ENCODE measurements around the gene RNASE11. TPM values are rescaled to one million over a fixed set of nuclear protein-coding genes. Genes with fewer than 3 reads are reported as not detected.

Gene RNASE11
- total RNA-seq, 1 experiment from 2014 or later: not detected

DNA sequence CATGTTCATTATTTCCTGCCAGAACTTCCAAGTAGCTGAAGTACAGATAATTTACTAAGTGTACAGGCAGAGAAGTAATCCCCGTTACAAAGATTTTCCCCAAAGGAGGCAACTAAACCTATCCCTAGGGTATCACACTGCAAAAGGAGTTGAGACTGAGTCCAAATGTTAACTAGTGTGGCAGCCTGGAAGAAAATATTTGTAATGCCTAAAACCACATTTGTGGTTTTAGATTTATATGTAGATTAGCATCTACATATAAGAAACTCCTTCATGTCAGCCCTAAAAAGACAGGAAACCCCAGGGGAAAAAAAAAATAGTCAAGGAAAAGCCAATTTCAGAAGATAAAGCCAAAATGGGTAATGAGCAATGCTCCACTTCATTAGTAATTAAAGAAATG, 4.8 kb upstream of the RNASE11 start:
- Histone ChIP-seq H3K4me1 (ENCODE audit: insufficient read depth, low read length, poor library complexity, severe bottlenecking) (no peaks in the 10 kb centered on the region), H3K27me3 (replicated peaks; ENCODE audit: insufficient read depth, low read depth, low read length, poor library complexity) (no peaks in the 10 kb centered on the region), H3K4me3 (ENCODE audit: low read depth, low read length, poor library complexity, severe bottlenecking) (no peak overlapping the region), H3K36me3 (ENCODE audit: insufficient read depth, low read length, poor library complexity, severe bottlenecking) (no peaks in the 10 kb centered on the region), H3K27ac (ENCODE audit: low read depth, low read length, poor library complexity, severe bottlenecking) (no peak overlapping the region), H3K9me3 (ENCODE audit: low read depth, low read length, poor library complexity, severe bottlenecking) (no peaks in the 10 kb centered on the region)
- POLR2A ChIA-PET (ENCODE audit: low non-redundant PET): no interaction called here
- no TSS peak for BruUV-seq (replicated peaks)
- intact Hi-C loops (cut with micrococcal nuclease; ENCODE audit: unreplicated experiment): no loop called here
- CTCF ChIA-PET: no interaction called here
- TF ChIP-seq, protein P1, sequence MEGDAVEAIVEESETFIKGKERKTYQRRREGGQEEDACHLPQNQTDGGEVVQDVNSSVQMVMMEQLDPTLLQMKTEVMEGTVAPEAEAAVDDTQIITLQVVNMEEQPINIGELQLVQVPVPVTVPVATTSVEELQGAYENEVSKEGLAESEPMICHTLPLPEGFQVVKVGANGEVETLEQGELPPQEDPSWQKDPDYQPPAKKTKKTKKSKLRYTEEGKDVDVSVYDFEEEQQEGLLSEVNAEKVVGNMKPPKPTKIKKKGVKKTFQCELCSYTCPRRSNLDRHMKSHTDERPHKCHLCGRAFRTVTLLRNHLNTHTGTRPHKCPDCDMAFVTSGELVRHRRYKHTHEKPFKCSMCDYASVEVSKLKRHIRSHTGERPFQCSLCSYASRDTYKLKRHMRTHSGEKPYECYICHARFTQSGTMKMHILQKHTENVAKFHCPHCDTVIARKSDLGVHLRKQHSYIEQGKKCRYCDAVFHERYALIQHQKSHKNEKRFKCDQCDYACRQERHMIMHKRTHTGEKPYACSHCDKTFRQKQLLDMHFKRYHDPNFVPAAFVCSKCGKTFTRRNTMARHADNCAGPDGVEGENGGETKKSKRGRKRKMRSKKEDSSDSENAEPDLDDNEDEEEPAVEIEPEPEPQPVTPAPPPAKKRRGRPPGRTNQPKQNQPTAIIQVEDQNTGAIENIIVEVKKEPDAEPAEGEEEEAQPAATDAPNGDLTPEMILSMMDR (conservative IDR thresholded peaks at IDR 0.05; ENCODE audit: low read depth, low read length): no peak
- TF ChIP-seq EZH2 (IDR thresholded peaks at IDR 0.05; ENCODE audit: borderline replicate concordance, low read depth, low read length, poor library complexity, severe bottlenecking): no peak
- DNase-seq (ENCODE audit: low spot score): peak; percentile 11

DNA sequence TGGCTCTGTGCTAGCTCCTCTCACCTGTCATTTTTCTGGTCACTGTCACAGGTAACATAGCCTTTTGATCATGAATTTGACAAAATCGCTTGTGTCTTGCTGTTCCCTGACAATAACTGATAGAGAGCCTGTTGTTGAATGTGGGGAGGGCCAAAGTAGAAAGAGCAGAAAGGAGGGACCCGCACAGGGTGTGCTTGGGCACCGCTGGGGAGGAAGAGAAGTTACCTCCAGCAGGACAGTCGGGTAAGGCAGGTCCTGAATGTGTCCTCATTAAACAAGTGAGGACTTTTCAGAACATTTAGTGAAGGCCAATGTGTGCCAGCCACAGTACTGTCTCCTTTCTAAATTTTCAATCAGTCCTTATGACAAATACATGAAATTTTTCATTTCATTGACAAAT, 3.4 kb upstream of the RNASE11 start, which contains the start of gene RNASE12:
Gene RNASE12, minus strand, starts transcription at position 142 of the 400 bp plus-strand sequence. CDS start 653 bp downstream, outside the sequence.
- no peak within 1 kb of the TSS for H3K4me3 ChIP-seq (ENCODE audit: low read depth, low read length, poor library complexity, severe bottlenecking)
- H3K9me3 ChIP-seq (ENCODE audit: low read depth, low read length, poor library complexity, severe bottlenecking): no peaks in the 10 kb centered on the region
- no peaks in the 10 kb centered on the region for H3K27me3 ChIP-seq (replicated peaks; ENCODE audit: insufficient read depth, low read depth, low read length, poor library complexity)
- CTCF ChIA-PET: no interaction called here
- intact Hi-C loops (cut with micrococcal nuclease; ENCODE audit: unreplicated experiment): no loop called here
- no peaks in the 10 kb centered on the region for H3K36me3 ChIP-seq (ENCODE audit: insufficient read depth, low read length, poor library complexity, severe bottlenecking)
- POLR2A ChIA-PET (ENCODE audit: low non-redundant PET): no interaction called here
- H3K4me1 ChIP-seq (ENCODE audit: insufficient read depth, low read length, poor library complexity, severe bottlenecking): no peaks in the 10 kb centered on the region
- BruUV-seq (replicated peaks): no TSS peak
- no peak within 1 kb of the TSS for H3K27ac ChIP-seq (ENCODE audit: low read depth, low read length, poor library complexity, severe bottlenecking)
- DNase-seq (ENCODE audit: low spot score): no peak
- TF ChIP-seq, protein P1 (conservative IDR thresholded peaks at IDR 0.05; ENCODE audit: low read depth, low read length): no peak
- no peak for TF ChIP-seq EZH2 (IDR thresholded peaks at IDR 0.05; ENCODE audit: borderline replicate concordance, low read depth, low read length, poor library complexity, severe bottlenecking)

DNA sequence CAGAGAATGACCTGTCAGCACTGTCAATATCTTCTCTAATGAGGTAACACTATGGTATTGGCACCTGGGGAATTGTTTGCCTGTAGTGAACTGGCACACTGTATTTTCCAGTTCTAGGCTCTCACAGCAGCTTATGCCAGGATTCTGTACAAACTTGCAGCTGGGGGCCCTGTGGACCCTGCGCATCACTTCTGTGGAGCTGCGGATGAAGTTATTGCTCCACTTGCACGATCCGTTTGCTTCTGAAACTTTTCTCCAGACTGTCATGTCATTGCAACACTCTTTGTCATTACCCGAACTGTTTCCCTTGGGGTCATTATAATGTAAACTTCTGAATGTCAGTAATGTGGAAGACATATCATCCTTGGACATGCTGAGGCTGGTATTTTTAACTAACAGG, 3.9 kb downstream of the RNASE11 start:
- no TSS peak for BruUV-seq (replicated peaks)
- H3K27me3 ChIP-seq (replicated peaks; ENCODE audit: insufficient read depth, low read depth, low read length, poor library complexity): no peaks in the 10 kb centered on the region
- no peak overlapping the region for H3K27ac ChIP-seq (ENCODE audit: low read depth, low read length, poor library complexity, severe bottlenecking)
- no peak for DNase-seq (ENCODE audit: low spot score)
- no peak for TF ChIP-seq EZH2 (IDR thresholded peaks at IDR 0.05; ENCODE audit: borderline replicate concordance, low read depth, low read length, poor library complexity, severe bottlenecking)
- TF ChIP-seq, protein P1 (conservative IDR thresholded peaks at IDR 0.05; ENCODE audit: low read depth, low read length): no peak
- CTCF ChIA-PET: no interaction called here
- no peaks in the 10 kb centered on the region for H3K9me3 ChIP-seq (ENCODE audit: low read depth, low read length, poor library complexity, severe bottlenecking)
- intact Hi-C loops (cut with micrococcal nuclease; ENCODE audit: unreplicated experiment): no loop called here
- no peaks in the 10 kb centered on the region for H3K4me1 ChIP-seq (ENCODE audit: insufficient read depth, low read length, poor library complexity, severe bottlenecking)
- POLR2A ChIA-PET (ENCODE audit: low non-redundant PET): interaction anchor here (0.7 kb wide), 1 partner anchor 669 kb away, joined by 3 read pairs; no protein-coding TSS in a partner anchor
- no peaks in the 10 kb centered on the region for H3K36me3 ChIP-seq (ENCODE audit: insufficient read depth, low read length, poor library complexity, severe bottlenecking)
- no peak overlapping the region for H3K4me3 ChIP-seq (ENCODE audit: low read depth, low read length, poor library complexity, severe bottlenecking)

All from A673 (cell line).